ENCODE measurements around the gene NAT9.

Gene NAT9

DNA sequence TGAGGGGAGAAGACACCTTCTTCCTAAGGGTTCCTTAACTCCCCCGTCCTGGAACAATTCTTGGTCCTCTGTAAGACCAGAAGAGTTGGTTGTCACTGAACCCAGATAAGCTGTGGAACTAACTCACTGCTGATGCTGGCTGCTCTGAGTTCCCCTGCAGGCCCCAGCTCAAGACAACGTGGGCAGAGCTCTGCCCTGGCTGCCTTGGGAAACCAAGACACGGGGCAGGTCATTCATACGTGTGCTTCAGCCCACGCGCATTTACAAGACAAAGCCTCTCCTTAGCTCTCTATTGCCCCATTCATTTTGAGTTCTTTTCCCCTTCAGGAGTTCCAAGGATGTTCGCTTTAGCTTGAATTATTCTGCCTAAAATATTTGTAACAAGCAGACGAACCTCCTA, 3.4 kb upstream of the NAT9 start:
- no peak overlapping the region for H3K27ac ChIP-seq
- TF ChIP-seq ZFX (IDR thresholded peaks at IDR 0.05) (no peak), CTCF (conservative IDR thresholded peaks at IDR 0.05) (no peak)

DNA sequence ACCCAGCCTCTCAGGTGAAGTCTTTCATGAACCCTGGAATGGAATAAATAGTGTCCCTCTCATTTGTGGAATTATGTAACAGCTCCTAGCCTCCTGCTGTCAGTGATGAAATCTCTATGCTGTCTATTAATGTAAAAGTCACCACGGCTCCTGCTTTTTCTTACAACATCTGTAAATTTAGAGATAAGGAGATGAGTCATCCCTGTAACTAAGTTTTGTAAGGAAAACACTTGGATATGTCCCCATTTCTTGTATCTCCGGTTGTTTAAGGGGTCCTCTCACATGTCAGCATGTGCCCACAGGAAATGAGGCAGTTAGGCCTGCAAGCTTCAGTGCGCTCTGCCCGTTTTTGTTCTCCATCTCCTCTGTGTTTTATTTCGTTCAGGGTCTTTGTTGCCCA, 2.8 kb upstream of the NAT9 start:
- no peak overlapping the region for H3K27ac ChIP-seq
- TF ChIP-seq CTCF (conservative IDR thresholded peaks at IDR 0.05): no peak
- TF ChIP-seq ZFX (IDR thresholded peaks at IDR 0.05): no peak

DNA sequence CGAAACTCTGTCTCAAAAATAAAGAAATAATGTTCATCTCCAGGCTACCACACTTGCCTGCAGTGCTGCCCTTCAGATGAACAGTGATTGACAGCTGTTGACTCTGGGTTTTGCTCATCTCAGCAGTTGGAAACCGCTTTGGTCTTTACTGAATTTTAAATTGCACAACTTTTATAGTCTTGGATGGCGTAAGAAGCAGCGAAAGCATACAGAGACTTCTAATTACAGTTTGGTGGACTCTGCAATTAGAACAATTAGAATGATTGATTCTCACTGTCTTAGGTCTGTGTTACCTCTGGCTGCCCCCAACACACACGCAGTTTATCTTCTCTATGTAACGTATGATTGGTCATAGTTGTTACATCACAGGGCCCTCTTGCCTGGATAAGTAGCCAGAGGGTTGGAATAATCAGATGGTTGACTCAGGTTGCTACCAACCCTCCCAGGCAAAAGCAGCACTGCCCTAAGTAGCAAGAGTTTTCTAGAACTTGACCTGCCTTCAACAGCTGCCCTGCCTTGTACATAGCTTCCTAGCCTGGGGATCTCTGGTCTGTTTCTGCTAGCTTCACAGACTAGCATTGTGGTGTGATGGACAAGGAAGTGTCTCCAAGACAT, 1.9 kb upstream of the NAT9 start:
- TF ChIP-seq ZFX (IDR thresholded peaks at IDR 0.05) (no peak), CTCF (conservative IDR thresholded peaks at IDR 0.05) (no peak)
- H3K27ac ChIP-seq: no peak overlapping the region; the same call in 1 of the 2 replicates

- H3K27ac ChIP-seq: peak overlapping the region; percentile 83
- TF ChIP-seq ZFX (IDR thresholded peaks at IDR 0.05) (no peak), CTCF (conservative IDR thresholded peaks at IDR 0.05) (no peak)
Measured at GRCh38 chr17:74776990-74777389, 845 bp upstream of the NAT9 start.

GRCh38 chr17:74775409-74776043, 619 bp downstream of the NAT9 start:
- H3K27ac ChIP-seq: peak overlapping the region; percentile 83
- no peak for TF ChIP-seq ZFX (IDR thresholded peaks at IDR 0.05)
- TF ChIP-seq CTCF (conservative IDR thresholded peaks at IDR 0.05): no peak

DNA sequence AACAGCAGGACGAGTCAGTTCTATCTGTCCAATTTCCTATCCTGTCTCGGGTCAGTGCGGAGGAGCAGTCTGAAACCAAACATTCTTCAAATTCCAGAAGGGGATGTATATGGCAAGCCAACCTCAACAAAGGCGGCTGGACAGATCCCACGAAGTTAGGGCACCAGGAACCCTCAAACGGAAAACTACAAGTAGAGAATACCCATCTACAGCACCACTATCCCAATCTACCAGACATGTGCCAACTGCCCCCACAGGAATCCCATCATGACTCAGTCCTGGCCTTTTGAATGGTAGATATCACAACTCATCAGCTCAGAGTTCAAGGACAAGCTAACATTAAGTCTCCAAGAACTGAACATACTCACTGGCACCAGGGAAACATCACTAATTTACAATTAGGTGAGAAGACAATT, 2.3 kb downstream of the NAT9 start:
- H3K27ac ChIP-seq: no peak overlapping the region
- no peak for TF ChIP-seq ZFX (IDR thresholded peaks at IDR 0.05)
- no peak for TF ChIP-seq CTCF (conservative IDR thresholded peaks at IDR 0.05)

DNA sequence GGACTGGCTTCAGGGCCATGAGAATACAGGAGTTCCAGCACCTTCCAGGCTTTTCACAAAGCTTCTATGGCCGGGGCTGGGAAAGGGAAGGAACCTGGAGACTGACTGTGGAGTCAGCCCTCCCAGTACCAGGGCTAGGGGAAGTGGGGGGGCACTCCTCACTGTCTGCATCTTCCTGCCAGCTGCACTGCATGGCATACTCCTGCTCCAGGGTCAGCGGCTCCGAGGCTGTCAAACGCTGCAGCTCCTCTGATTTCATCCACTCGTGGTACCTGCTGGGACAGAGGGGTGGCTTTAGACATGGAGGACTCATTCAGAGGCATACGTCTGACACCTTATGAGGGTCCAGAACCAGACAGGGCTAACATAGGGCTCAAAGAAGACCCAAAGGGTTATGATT, 2.7 kb downstream of the NAT9 start:
- no peak overlapping the region for H3K27ac ChIP-seq
- TF ChIP-seq ZFX (IDR thresholded peaks at IDR 0.05): no peak
- TF ChIP-seq CTCF (conservative IDR thresholded peaks at IDR 0.05): no peak
